Cardiac muscle cell (in vitro differentiated cells and primary cell): Measurements from ENCODE around the gene ARHGAP5. TPM values are rescaled to one million over a fixed set of nuclear protein-coding genes. Genes with fewer than 3 reads are reported as not detected.
"Not testable (repeated sequence)": the region's sequence is repeated elsewhere in the genome, so short reads cannot be mapped to it uniquely, and the experiment has no call there.

Experiments used
- DNase-seq, 2 donors: peaks; one replicate each; pipeline versions ENCODE4 v3.0.0 to v3.0.0-alpha.2; 2010 to 2017; ENCODE audit warnings: low read depth in 1 of 2, low spot score in 1 of 2
- H3K27ac ChIP-seq: fragments of 200-600 bp; sonication (generic); 2 replicates; pipeline ENCODE4 v1.5.1; 2016
- H3K27me3 ChIP-seq: fragments of 200-600 bp; sonication (generic); 2 replicates; pipeline ENCODE4 v1.6.0; 2016; ENCODE audit warnings: control low read depth
- H3K36me3 ChIP-seq: fragments of 200-600 bp; sonication (generic); 2 replicates; pipeline ENCODE4 v1.5.1; 2016; ENCODE audit warnings: control low read depth
- H3K4me1 ChIP-seq: fragments of 200-600 bp; sonication (generic); 2 replicates; pipeline ENCODE4 v1.8.1; 2017; ENCODE audit warnings: low read depth, mild to moderate bottlenecking, mixed run types
- H3K4me3 ChIP-seq: fragments of 200-600 bp; sonication (generic); 2 replicates; pipeline ENCODE4 v1.5.1; 2016; ENCODE audit warnings: mild to moderate bottlenecking
- H3K9me3 ChIP-seq: fragments of 200-600 bp; sonication (generic); 2 replicates; pipeline ENCODE4 v1.5.1; 2017; ENCODE audit warnings: low read depth, mild to moderate bottlenecking, control low read depth
- CTCF ChIP-seq: IDR thresholded peaks from 2 replicates; pipeline ENCODE4 v1.5.1; 2012; ENCODE audit warnings: low read depth, mild to moderate bottlenecking, low read length
- polyA plus RNA-seq: library from polyadenylated mRNA; unstranded; fragments of >200 nt; fragmentation: Nextera tagmentation; extraction: Ambion mirVana; gene quantifications from 2 replicates; pipeline ENCODE4 v1.2.1, GENCODE V29; 2016
- total RNA-seq: library from RNA; depleted of rRNA; stranded (reverse); fragments of >200 nt; gene quantifications from 2 replicates; pipeline ENCODE4 v1.2.3, GENCODE V29; 2016

The ARHGAP5 gene
- total and polyA plus RNA-seq, 2 experiments from 2014 or later = 12.9 to 77.5 TPM

- DNase-seq = no peak
- Histone ChIP-seq H3K4me1 (no peaks in the 10 kb centered on the region), H3K27me3 (no peaks in the 10 kb centered on the region), H3K27ac (no peak overlapping the region), H3K9me3 (no peaks in the 10 kb centered on the region), H3K36me3 (peaks cover 26% of the 10 kb centered on the region), H3K4me3 (no peak overlapping the region)
- no peak for TF ChIP-seq CTCF
These were observed 44.4 kb downstream of the ARHGAP5 start for GRCh38 chr14:32121536-32121935.

GRCh38 chr14:32121948-32122347, 44.8 kb downstream of the ARHGAP5 start:
- no peaks in the 10 kb centered on the region for H3K9me3 ChIP-seq
- peaks cover 26% of the 10 kb centered on the region for H3K36me3 ChIP-seq
- H3K27ac ChIP-seq = no peak overlapping the region
- no peaks in the 10 kb centered on the region for H3K27me3 ChIP-seq
- no peak for TF ChIP-seq CTCF
- no peak for DNase-seq
- no peak overlapping the region for H3K4me3 ChIP-seq
- H3K4me1 ChIP-seq = no peaks in the 10 kb centered on the region

DNA sequence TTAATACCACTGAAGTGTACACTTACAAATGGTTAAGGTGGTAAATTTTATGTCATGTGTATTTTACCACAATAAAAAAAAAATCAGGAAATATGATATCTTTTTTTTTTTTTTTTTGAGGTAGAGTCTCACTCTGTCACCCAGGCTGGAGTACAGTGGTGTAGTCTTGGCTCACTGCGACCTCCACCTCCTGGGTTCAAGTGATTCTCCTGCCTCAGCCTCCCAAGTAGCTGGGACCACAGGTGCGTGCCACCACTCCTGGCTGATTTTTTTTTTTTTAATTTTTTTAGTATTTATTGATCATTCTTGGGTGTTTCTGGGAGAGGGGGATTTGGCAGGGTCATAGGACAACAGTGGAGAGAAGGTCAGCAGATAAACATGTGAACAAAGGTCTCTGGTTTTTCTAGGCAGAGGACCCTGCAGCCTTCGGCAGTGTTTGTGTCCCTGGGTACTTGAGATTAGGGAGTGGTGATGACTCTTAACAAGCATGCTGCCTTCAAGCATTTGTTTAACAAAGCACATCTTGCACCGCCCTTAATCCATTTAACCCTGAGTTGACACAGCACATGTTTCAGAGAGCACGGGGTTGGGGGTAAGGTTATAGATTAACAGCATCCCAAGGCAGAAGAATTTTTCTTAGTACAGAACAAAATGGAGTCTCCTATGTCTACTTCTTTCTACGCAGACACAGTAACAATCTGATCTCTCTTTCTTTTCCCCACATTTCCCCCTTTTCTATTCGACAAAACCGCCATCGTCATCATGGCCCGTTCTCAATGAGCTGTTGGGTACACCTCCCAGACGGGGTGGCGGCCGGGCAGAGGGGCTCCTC, 50.0 kb downstream of the ARHGAP5 start:
- H3K27me3 ChIP-seq, DNase-seq, H3K9me3 ChIP-seq, H3K4me1 ChIP-seq, H3K27ac ChIP-seq, H3K36me3 ChIP-seq, H3K4me3 ChIP-seq: not testable (repeated sequence)

DNA sequence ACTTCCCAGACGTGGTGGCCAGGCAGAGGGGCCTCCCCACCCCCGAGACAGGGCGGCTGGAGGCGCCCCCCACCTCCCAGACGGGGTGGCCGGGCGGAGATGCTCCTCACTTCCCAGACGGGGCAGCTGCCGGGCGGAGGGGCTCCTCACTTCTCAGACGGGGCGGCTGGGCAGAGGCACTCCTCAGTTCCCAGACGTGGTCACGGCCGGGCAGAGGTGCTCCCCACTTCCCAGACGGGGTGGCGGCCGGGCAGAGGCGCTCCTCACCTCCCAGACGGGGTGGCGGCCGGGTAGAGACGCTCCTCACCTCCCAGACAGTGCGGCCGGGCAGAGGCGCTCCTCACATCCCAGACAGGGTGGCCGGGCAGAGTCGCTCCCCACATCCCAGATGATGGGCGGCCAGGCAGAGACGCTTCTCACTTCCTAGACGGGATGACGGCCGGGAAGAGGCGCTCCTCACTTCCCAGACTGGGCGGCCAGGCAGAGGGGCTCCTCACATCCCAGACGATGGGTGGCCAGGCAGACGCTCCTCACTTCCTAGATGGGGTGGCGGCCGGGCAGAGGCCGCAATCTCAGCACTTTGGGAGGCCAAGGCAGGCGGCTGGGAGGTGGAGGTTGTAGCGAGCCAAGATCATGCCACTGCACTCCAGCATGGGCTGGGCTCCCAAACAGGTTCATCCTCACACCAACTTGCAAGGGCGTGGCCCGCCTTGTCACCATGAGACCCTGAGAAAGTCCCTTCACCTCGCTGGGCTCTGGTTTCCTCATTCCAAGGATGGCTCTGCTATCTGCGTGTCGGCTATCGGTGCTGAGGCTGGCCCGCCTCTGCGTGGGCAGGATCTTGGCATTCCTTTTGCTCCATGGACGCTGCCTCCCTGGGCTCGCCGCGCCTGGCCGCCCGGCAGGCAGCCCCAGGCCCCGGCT, 50.9 kb downstream of the ARHGAP5 start:
- not testable (repeated sequence) for H3K4me3 ChIP-seq, H3K4me1 ChIP-seq, H3K36me3 ChIP-seq, H3K9me3 ChIP-seq, DNase-seq, H3K27ac ChIP-seq, H3K27me3 ChIP-seq

GRCh38 chr14:32128703-32129102, 51.6 kb downstream of the ARHGAP5 start:
- no peaks in the 10 kb centered on the region for H3K9me3 ChIP-seq
- no peaks in the 10 kb centered on the region for H3K4me1 ChIP-seq
- peaks cover 5% of the 10 kb centered on the region for H3K36me3 ChIP-seq
- H3K4me3 ChIP-seq = no peak overlapping the region
- no peak for DNase-seq
- no peak for TF ChIP-seq CTCF
- H3K27me3 ChIP-seq = no peaks in the 10 kb centered on the region
- no peak overlapping the region for H3K27ac ChIP-seq

DNA sequence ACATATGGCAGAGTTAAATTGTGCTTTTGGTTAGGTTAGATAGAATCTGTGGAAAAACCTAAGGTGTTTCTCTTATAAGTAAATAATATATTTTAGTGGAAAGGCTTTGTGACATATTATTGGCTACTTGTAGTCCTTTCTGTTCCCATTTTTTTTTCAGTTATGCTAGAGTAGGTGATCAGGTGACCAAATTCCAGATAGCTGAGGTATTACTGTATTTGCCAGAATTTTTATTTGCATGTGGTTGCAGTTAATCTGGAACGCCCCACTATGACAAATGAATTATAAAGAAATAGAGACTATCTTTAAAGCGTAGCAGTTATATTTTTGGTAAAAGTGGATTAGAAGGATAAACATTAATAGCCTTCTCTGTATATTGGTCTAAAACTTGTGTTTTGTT, 52.0 kb downstream of the ARHGAP5 start:
- Histone ChIP-seq H3K27me3 (no peaks in the 10 kb centered on the region), H3K9me3 (no peaks in the 10 kb centered on the region), H3K36me3 (peaks cover 5% of the 10 kb centered on the region), H3K4me3 (no peak overlapping the region), H3K27ac (no peak overlapping the region), H3K4me1 (no peaks in the 10 kb centered on the region)
- no peak for TF ChIP-seq CTCF
- peak in 1 of 2 donors; percentile 38 for DNase-seq

GRCh38 chr14:32131689-32132088, 54.6 kb downstream of the ARHGAP5 start:
- not testable (repeated sequence) for H3K9me3 ChIP-seq, H3K4me3 ChIP-seq, H3K27me3 ChIP-seq, DNase-seq, H3K36me3 ChIP-seq, H3K27ac ChIP-seq, H3K4me1 ChIP-seq
